ENCODE measurements around the gene NLRC5.

The NLRC5 gene

GRCh38 chr16:57028086-57028485, 38.7 kb downstream of the NLRC5 start:
- no peak for DNase-seq

- DNase-seq, result peak in 1 of 2 donors; percentile 32
These were observed 40.1 kb downstream of the NLRC5 start for GRCh38 chr16:57029161-57030160.

GRCh38 chr16:57030346-57030902, 41.1 kb downstream of the NLRC5 start:
- no peak for DNase-seq

- no peak for DNase-seq
These were observed 41.8 kb downstream of the NLRC5 start for GRCh38 chr16:57031156-57031555.

- DNase-seq, result no peak
These were observed 43.0 kb downstream of the NLRC5 start for GRCh38 chr16:57032346-57032745.

- DNase-seq, result no peak
These were observed 43.6 kb downstream of the NLRC5 start for GRCh38 chr16:57032931-57033330.

- no peak for DNase-seq
These were observed 47.0 kb downstream of the NLRC5 start for GRCh38 chr16:57036315-57036714.

GRCh38 chr16:57036945-57037344, 47.6 kb downstream of the NLRC5 start:
- DNase-seq, result no peak

- no peak for DNase-seq
These were observed 48.8 kb downstream of the NLRC5 start for GRCh38 chr16:57038166-57038565.

GRCh38 chr16:57039148-57039812, 49.9 kb downstream of the NLRC5 start:
- DNase-seq, result peak; percentile 23 to 33

GRCh38 chr16:57041182-57042156, 52.1 kb downstream of the NLRC5 start:
- DNase-seq, result peak; percentile 78 to 81

- DNase-seq, result peak; percentile 63 to 66
These were observed 53.1 kb downstream of the NLRC5 start for GRCh38 chr16:57042157-57043111.

- no peak for DNase-seq
These were observed 53.9 kb downstream of the NLRC5 start for GRCh38 chr16:57043248-57043647.

- DNase-seq, result no peak
These were observed 55.8 kb downstream of the NLRC5 start for GRCh38 chr16:57044931-57045693.

- DNase-seq, result peak; percentile 36 to 61
These were observed 56.5 kb downstream of the NLRC5 start for GRCh38 chr16:57045694-57046381.

- DNase-seq, result no peak
These were observed 58.7 kb downstream of the NLRC5 start for GRCh38 chr16:57048095-57048494.

GRCh38 chr16:57049678-57050077, 60.3 kb downstream of the NLRC5 start:
- DNase-seq, result no peak

- DNase-seq, result no peak
These were observed 62.4 kb downstream of the NLRC5 start for GRCh38 chr16:57051696-57052228.

GRCh38 chr16:57053206-57053605, 63.8 kb downstream of the NLRC5 start:
- DNase-seq, result no peak
